ENCODE results near the gene STPG1. TPM values are rescaled to one million over a fixed set of nuclear protein-coding genes. Genes with fewer than 3 reads are reported as not detected.

STPG1 gene
- total RNA-seq, 4 donors from 2014 or later: 2.2 to 5.6 (median 4.1) TPM

DNA sequence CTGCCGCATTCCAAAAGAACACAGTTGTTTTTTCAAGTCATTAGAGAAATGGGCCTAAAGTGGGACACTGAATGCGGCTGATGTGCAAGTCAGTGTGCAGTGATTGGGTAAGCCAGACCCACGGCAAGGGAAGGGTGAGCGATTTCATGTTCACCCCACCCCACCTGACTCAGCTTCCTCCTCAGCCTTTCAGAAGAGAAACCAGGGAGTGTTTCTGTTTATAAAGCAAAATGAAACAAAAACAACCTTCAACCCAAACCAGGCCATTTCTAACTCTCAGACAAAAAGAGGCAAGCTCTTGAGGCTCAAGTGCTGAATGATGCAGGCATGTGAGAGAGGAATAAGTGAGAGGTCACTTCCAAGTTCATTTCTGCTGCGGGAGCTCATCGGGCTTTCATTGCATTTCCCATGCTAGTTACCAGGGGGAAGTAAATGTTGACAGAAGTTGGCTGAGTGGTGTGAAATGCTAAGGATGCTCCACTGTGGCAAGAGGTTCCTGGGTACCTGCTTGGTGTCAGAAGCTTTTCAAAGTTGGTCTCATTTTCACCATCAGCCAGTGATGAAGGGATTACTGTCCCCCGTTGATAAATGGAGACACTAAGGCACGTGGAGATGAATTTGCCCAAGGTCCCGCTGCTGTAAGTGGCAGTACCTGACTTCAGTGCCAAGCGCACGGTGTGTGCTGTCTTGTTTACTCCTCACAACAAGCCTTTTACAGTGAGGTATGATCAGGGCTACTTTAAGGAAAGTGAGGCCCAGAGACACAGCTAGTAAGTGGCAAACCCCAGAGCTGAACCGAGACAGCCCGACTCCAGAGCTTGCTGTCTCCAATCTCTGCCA, 29.1 kb downstream of the STPG1 start:
- TF ChIP-seq, protein P1, sequence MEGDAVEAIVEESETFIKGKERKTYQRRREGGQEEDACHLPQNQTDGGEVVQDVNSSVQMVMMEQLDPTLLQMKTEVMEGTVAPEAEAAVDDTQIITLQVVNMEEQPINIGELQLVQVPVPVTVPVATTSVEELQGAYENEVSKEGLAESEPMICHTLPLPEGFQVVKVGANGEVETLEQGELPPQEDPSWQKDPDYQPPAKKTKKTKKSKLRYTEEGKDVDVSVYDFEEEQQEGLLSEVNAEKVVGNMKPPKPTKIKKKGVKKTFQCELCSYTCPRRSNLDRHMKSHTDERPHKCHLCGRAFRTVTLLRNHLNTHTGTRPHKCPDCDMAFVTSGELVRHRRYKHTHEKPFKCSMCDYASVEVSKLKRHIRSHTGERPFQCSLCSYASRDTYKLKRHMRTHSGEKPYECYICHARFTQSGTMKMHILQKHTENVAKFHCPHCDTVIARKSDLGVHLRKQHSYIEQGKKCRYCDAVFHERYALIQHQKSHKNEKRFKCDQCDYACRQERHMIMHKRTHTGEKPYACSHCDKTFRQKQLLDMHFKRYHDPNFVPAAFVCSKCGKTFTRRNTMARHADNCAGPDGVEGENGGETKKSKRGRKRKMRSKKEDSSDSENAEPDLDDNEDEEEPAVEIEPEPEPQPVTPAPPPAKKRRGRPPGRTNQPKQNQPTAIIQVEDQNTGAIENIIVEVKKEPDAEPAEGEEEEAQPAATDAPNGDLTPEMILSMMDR (IDR thresholded peaks at IDR 0.05): no peak
- TF ChIP-seq EP300 (IDR thresholded peaks at IDR 0.05) (no peak), POLR2A (IDR thresholded peaks at IDR 0.05; ENCODE audit: low read depth) (no peak), POLR2AphosphoS5 (IDR thresholded peaks at IDR 0.05) (no peak)
- DNase-seq (ENCODE audit: extremely low spot score): peak; percentile 86
- WGBS: 83% methylated on average over 13 of the region's 13 CpGs

GRCh38 chr1:24383381-24383940, 30.1 kb downstream of the STPG1 start:
- WGBS: 79% methylated on average over 2 of the region's 2 CpGs
- H3K9me3 ChIP-seq: no peaks in the 10 kb centered on the region
- intact Hi-C loops (cut with DNase I): no loop called here
- H3K4me1 ChIP-seq: peaks cover 0 to 4% (median 2%) of the 10 kb centered on the region in 4 donors
- DNase-seq (ENCODE audit: extremely low spot score): peak; percentile 12
- no peak overlapping the region for H3K4me3 ChIP-seq
- H3K36me3 ChIP-seq: peaks cover 8 to 65% (median 12%) of the 10 kb centered on the region in 4 donors
- no peak overlapping the region for H3K27ac ChIP-seq (replicated peaks in 1 of 4)
- no peaks in the 10 kb centered on the region for H3K27me3 ChIP-seq
- no peak for TF ChIP-seq EP300 (IDR thresholded peaks at IDR 0.05)
- no peak for TF ChIP-seq POLR2A (IDR thresholded peaks at IDR 0.05; ENCODE audit: low read depth)
- no peak for TF ChIP-seq POLR2AphosphoS5 (IDR thresholded peaks at IDR 0.05)
- TF ChIP-seq, protein P1 (IDR thresholded peaks at IDR 0.05): no peak

More for the DNA sequence above, 29.1 kb downstream of the STPG1 start:
- no peaks in the 10 kb centered on the region for H3K27me3 ChIP-seq
- H3K4me1 ChIP-seq: peaks cover 0 to 4% (median 2%) of the 10 kb centered on the region in 4 donors
- intact Hi-C loops (cut with DNase I): no loop called here
- H3K36me3 ChIP-seq: peaks cover 3 to 61% (median 7%) of the 10 kb centered on the region in 4 donors
- no peaks in the 10 kb centered on the region for H3K9me3 ChIP-seq
- no peak overlapping the region for H3K27ac ChIP-seq (replicated peaks in 1 of 4)
- H3K4me3 ChIP-seq: peak overlapping the region in 1 of 4 donors; percentile 2

- WGBS: 91% methylated on average over 8 of the region's 8 CpGs
- Histone ChIP-seq H3K4me3 (no peak overlapping the region), H3K27ac (replicated peaks in 1 of 4) (no peak overlapping the region), H3K36me3 (peaks cover 8 to 67% (median 13%) of the 10 kb centered on the region in 4 donors), H3K4me1 (peaks cover 0 to 4% (median 2%) of the 10 kb centered on the region in 4 donors), H3K9me3 (no peaks in the 10 kb centered on the region), H3K27me3 (no peaks in the 10 kb centered on the region)
- intact Hi-C loops (cut with DNase I): no loop called here
- DNase-seq (ENCODE audit: extremely low spot score): peak; percentile 26
- no peak for TF ChIP-seq EP300 (IDR thresholded peaks at IDR 0.05)
- TF ChIP-seq POLR2A (IDR thresholded peaks at IDR 0.05; ENCODE audit: low read depth): no peak
- TF ChIP-seq, protein P1 (IDR thresholded peaks at IDR 0.05): no peak
Measured at GRCh38 chr1:24382165-24382577, 31.4 kb downstream of the STPG1 start.

DNA sequence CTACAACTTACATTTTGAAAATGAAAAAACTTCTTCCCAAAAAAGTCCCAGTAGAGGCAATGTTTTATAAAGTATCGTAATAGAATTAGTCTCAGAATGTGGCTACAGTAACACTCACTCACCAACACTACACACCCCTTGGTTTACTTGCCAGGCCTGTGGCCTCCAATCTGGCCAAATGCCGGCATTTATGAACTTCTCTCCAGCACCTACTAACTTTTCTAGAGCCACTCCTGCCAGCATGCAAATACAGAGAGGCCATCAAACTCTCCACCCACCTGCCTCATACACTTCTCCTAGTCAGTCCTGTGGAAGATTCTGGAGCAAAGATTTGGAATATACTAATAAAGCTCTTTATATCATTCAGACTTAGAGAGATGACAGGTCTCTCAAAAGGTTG, 32.3 kb downstream of the STPG1 start:
- intact Hi-C loops (cut with DNase I): no loop called here
- H3K4me3 ChIP-seq: no peak overlapping the region
- DNase-seq (ENCODE audit: extremely low spot score): no peak
- peaks cover 8 to 73% (median 13%) of the 10 kb centered on the region in 4 donors for H3K36me3 ChIP-seq
- TF ChIP-seq POLR2AphosphoS5 (IDR thresholded peaks at IDR 0.05): no peak
- no peak for TF ChIP-seq POLR2A (IDR thresholded peaks at IDR 0.05; ENCODE audit: low read depth)
- TF ChIP-seq, protein P1 (IDR thresholded peaks at IDR 0.05): no peak
- TF ChIP-seq EP300 (IDR thresholded peaks at IDR 0.05): no peak
- peaks cover 0 to 4% (median 2%) of the 10 kb centered on the region in 4 donors for H3K4me1 ChIP-seq
- H3K9me3 ChIP-seq: no peaks in the 10 kb centered on the region
- no peak overlapping the region for H3K27ac ChIP-seq (replicated peaks in 1 of 4)
- no peaks in the 10 kb centered on the region for H3K27me3 ChIP-seq
- WGBS: 98% methylated on average over 2 of the region's 2 CpGs
